COLO668 (cell line): ENCODE measurements around the gene OGFR.
A peak's percentile ranks its signal among the peaks of the same experiment; 100 is the strongest.

Experiments
- DNase-seq: peaks from one replicate; lab custom pipeline; 2025; ENCODE audit not compliant: unreplicated experiment; lab: John Stamatoyannopoulos, UW

Gene OGFR

DNA sequence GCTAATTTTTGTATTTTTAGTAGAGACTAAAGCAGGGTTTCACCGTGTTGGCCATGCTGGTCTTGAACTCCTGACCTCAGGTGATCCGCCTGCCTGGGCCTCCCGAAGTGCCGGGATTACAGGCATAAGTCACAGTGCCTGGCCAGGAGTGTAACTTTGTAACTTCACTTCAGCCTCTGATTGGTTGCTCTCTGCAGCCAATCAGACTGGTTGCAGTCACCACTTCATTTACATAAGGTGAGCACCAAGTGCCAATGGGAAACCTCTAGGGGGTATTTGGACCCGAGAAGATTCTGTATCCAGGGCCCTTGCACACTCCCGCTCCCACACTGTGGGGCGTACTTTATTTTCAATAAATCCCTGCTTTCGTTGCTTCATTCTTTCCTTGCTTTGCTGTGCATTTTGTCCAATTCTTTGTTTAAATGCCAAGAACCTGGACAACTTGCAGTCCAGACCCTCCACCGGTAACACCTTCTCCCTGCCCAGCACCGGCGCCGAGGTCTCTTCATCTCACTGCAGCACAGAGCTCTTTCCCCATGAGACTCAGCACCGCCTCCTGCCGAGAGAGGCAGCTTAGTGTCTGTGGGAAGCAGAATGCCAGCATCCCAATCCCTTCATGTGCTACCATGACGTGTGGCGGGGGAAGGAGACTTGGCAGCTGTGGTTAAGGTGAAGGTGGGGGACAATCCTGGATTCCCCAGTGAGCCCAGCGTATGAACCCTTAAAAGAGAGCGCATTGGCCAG is 22.3 kb upstream of the OGFR start:
- DNase-seq = peak; percentile 38

- DNase-seq = no peak
These were observed 21.7 kb upstream of the OGFR start for GRCh38 chr20:62782893-62783278.

DNA sequence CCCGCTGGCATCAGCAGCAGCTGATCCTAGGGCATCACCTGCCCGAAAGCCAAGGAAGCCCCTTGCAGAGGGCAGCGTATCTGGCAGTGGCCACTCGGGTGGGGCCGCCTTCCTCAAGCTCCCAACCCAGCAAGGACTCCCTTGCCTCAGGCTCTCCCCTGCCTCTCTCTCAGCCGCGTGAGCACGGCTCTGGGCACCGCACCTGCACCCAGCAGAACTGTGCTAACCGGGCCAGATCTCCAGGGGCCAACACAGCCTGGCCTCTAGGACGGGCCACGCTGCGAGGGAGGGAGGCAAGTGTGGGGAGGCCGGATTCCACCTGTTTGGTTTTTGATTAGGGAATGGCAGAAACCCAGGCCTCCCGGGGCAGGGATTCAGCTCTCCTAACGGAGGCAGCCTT is 20.1 kb upstream of the OGFR start:
- no peak for DNase-seq

GRCh38 chr20:62785393-62785792 is 19.2 kb upstream of the OGFR start:
- DNase-seq = no peak

- DNase-seq = no peak
These were observed 18.5 kb upstream of the OGFR start for GRCh38 chr20:62786157-62786556.

- DNase-seq = no peak
These were observed 17.3 kb upstream of the OGFR start for GRCh38 chr20:62787321-62787720.

GRCh38 chr20:62787866-62788265 is 16.8 kb upstream of the OGFR start:
- DNase-seq = no peak

DNA sequence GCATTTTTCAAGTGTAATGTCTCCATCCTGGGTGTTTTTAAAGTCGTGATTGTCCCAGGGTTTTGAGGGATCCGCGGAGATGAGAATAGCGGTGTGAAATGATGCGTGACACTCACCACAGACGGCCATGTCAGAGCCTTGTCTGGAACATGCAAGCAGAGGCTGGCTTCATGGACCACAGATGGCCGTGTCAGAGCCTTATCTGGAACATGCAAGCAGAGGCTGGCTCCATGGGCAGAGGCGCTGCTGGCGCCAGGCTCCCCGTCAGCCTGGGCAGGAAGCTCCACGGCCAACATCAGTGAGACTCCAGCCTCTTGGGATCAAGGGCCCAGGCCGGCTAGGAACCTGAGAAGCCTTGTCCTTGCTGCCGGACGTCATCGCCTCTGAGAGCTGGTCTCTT is 16.0 kb upstream of the OGFR start:
- DNase-seq = no peak

GRCh38 chr20:62790075-62790474 is 14.6 kb upstream of the OGFR start:
- no peak for DNase-seq

GRCh38 chr20:62791301-62792181 is 13.1 kb upstream of the OGFR start:
- DNase-seq = peak; percentile 80

GRCh38 chr20:62792182-62792939 is 12.3 kb upstream of the OGFR start:
- DNase-seq = no peak

DNA sequence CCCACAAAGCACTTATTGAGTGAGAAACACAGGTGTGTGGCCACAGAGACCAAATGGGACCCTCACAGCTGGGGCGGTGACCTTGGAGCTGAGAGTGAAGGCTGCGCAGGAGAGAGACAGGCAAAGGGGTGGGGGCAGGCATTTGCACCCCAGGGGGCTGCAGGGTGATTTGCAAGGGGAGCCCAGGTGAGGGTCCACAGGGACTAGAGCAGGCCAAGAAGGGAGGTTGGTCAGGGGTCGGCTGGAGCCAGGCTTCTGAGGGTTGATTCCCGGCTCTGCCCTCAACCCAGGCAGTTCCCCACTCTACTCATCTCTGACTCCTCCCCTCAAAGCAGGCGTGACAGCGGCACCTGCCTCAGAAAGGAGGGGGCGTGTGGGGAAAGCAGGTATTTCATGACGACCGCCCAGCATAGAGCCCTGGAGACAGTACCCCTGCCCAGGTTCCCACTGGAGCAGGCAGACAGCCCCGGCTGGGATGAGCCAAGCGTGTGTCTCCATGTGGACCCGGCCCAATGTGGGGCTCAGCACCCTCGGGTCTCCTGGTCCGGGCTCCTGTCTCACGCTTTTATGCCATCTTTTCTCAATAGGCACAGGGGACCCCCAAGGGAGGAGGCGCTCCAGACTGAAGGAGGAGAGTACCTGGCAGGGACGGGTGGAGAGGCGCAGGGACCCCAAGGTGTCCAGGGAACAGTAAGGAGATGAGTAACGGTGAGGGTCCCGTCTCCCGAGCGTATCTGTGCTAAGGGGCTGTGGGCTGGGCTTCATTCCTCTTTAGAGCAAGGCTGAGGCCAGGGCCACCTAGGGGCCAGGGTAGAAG is 11.5 kb upstream of the OGFR start:
- DNase-seq = peak; percentile 29

DNA sequence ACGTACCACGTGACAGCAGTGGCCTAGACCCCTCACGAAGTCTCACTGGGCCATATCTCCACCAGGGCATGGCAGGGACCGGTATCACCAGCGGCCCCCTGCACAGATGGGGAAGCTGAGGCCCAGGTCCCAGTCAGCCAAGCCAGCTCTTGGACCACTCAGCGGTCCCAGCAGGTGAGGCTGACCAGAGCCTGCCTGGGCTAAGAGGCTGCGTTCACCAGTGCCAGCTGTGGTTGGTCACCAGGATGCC is 11.0 kb upstream of the OGFR start:
- no peak for DNase-seq

- peak; percentile 97 for DNase-seq
These were observed 10.5 kb upstream of the OGFR start for GRCh38 chr20:62794007-62794724.

DNA sequence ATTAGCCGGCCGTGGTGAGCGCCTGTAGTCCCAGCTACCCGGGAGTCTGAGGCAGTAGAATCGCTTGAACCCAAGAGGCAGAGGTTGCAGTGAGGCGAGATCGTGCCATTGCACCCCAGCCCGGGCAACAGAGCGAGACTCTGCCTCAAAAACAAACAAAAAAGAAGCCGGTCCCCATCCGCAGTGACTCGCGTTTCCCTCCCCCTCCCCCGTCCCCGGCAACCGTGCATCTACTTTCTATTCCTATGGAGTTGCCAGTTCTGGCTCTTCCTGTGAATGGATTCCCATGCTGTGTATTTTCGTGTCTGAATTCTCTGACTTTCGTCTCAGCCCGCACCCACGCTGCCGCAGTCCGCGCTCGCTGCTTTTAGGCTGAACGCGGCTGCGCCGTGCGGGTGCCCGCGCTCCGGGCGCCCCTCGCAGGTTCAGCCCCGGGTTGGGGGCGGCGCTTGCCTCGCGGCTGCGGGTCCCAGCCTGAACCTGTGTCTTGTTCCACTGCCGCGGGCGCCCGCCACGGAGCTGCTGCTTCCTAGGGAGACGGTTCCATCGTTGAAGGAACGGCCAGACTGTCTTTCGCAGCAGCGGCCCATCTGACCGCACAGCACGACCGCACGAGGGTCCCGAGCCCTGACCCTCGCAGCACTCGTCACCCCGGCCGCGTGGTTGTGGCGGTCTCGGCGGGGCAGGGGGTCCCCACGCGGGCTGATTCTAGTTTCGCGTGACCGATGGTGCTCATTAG is 9.4 kb upstream of the OGFR start:
- peak; percentile 78 for DNase-seq

- no peak for DNase-seq
These were observed 7.7 kb upstream of the OGFR start for GRCh38 chr20:62796699-62797491.

GRCh38 chr20:62797671-62798532 is 6.7 kb upstream of the OGFR start:
- DNase-seq = no peak

DNA sequence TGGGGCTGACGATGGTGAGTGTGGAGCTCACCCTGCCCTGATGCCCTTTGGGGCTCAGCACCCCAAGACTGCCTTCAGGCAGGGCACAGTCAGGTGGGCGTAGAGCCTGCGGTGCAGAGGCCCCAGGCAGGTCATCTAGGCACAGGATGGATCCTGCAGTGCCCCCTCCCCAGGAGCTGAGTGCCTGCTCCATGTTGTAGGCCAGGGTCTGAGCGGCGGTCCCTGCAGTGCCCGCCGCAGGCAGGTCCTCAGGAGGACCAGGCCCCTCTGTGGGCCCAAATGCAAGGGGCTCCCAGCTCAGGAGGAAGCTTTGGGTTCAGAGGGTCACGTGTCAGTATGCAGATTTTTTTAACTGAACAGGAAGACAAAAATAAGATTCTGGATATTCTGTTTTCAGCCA is 5.6 kb upstream of the OGFR start:
- no peak for DNase-seq
